Suprapubic skin (tissue), 4 donors: ENCODE data around the gene IGFLR1. TPM values are rescaled to one million over a fixed set of nuclear protein-coding genes. Genes with fewer than 3 reads are reported as not detected.

Experiments used
- DNase-seq, 2 donors: peaks; one replicate each; pipeline ENCODE4 v3.0.0-alpha.2; 2019; ENCODE audit warnings: low spot score in 2 of 2
- H3K27ac ChIP-seq: fragments of 200-600 bp; sonication (generic); one replicate; pipeline ENCODE4 v1.5.1; 2019
- H3K27me3 ChIP-seq: fragments of 200-600 bp; sonication (generic); one replicate; pipeline ENCODE4 v1.5.1; 2019
- H3K36me3 ChIP-seq: fragments of 200-600 bp; sonication (generic); one replicate; pipeline ENCODE4 v1.5.1; 2019
- H3K4me1 ChIP-seq: fragments of 200-600 bp; sonication (generic); one replicate; pipeline ENCODE4 v1.5.1; 2019
- H3K4me3 ChIP-seq: fragments of 200-600 bp; sonication (generic); one replicate; pipeline ENCODE4 v1.5.1; 2019; ENCODE audit warnings: mild to moderate bottlenecking
- H3K9me3 ChIP-seq: fragments of 200-600 bp; sonication (generic); one replicate; pipeline ENCODE4 v1.5.1; 2019
- CTCF ChIP-seq, 2 donors: fragments of 200-600 bp in 1 of 2; fragments of 450-650 bp in 1 of 2; sonication (generic) in 1 of 2; IDR thresholded peaks; one replicate each; pipeline ENCODE4 v1.5.1; 2016 to 2019; ENCODE audit warnings: antibody characterized with exemption in 2 of 2, mild to moderate bottlenecking in 1 of 2, moderate library complexity in 1 of 2
- EP300 ChIP-seq: sonication (generic); formaldehyde crosslinking; IDR thresholded peaks from one replicate; pipeline ENCODE4 v1.6.1; 2017; ENCODE audit warnings: antibody characterized with exemption
- POLR2A ChIP-seq, 2 donors: fragments of 450-650 bp; IDR thresholded peaks; one replicate each; pipeline ENCODE4 v1.6.1; 2017; ENCODE audit warnings: antibody characterized with exemption in 2 of 2, mild to moderate bottlenecking in 2 of 2, moderate library complexity in 2 of 2
- POLR2AphosphoS5 ChIP-seq, 3 donors: sonication (generic); formaldehyde crosslinking; IDR thresholded peaks; one replicate each; pipeline ENCODE4 v1.6.1; 2017; ENCODE audit warnings: antibody characterized with exemption in 3 of 3
- WGBS: methylation state at CpG from one replicate; pipeline ENCODE4 v1.1.5; 2018; 5-methylcytosine and 5-hydroxymethylcytosine counted together
- total RNA-seq, 4 donors: library from RNA; depleted of rRNA; stranded (reverse); fragments of >200 nt; gene quantifications; one replicate each; pipeline ENCODE4 v1.1.0, GENCODE V29; 2016

IGFLR1 gene
- total RNA-seq, 4 donors from 2014 or later: 3.3 to 8.5 (median 6.9) TPM

- Histone ChIP-seq H3K4me3 (no peak overlapping the region), H3K4me1 (no peaks in the 10 kb centered on the region)
- WGBS: 40% methylated on average over 4 of the region's 4 CpGs
Observed at GRCh38 chr19:35689836-35690235, 52.4 kb downstream of the IGFLR1 start.

More at GRCh38 chr19:35689836-35690235, 52.4 kb downstream of the IGFLR1 start:
- Histone ChIP-seq H3K36me3 (no peaks in the 10 kb centered on the region), H3K9me3 (no peaks in the 10 kb centered on the region), H3K27ac (no peak overlapping the region), H3K27me3 (peaks cover 3% of the 10 kb centered on the region)
- TF ChIP-seq CTCF (IDR thresholded peaks at IDR 0.05) (no peak), EP300 (no peak), POLR2AphosphoS5 (IDR thresholded peaks at IDR 0.05) (no peak), POLR2A (IDR thresholded peaks at IDR 0.05) (no peak)
- DNase-seq: no peak

Other genes with a start within 250 kb of the IGFLR1 start
- 1,000 to 10,000 TPM; 2,237 to 6,229 (median 5,437) TPM for gene DMKN, start 228.8 kb downstream of the IGFLR1 start, total RNA-seq
- gene SBSN, start 214.1 kb downstream of the IGFLR1 start, total RNA-seq: 1,000 to 10,000 TPM in 3 of 4 donors, 100 to 1,000 TPM in 1; 308 to 1,594 (median 1,430) TPM
- gene GAPDHS, start 209.0 kb downstream of the IGFLR1 start, total RNA-seq: 1 to 10 TPM; 4.1 to 8.4 (median 6.4) TPM
- 100 to 1,000 TPM in 3 of 4 donors, 10 to 100 TPM in 1; 67.5 to 158 (median 118) TPM for gene TMEM147, start 196.8 kb downstream of the IGFLR1 start, total RNA-seq
- not detected for gene ATP4A, start 178.8 kb downstream of the IGFLR1 start, total RNA-seq
- not detected for gene PMIS2, start 156.3 kb downstream of the IGFLR1 start, total RNA-seq
- gene HAUS5, start 129.7 kb downstream of the IGFLR1 start, total RNA-seq: 10 to 100 TPM; 14.9 to 18.4 (median 16.4) TPM
- 10 to 100 TPM; 45.1 to 75.9 (median 65.0) TPM for gene RBM42, start 113.4 kb downstream of the IGFLR1 start, total RNA-seq
- 1 to 10 TPM; 1.0 to 4.0 (median 1.9) TPM for gene ETV2, start 100.7 kb downstream of the IGFLR1 start, total RNA-seq
- 100 to 1,000 TPM; 449 to 756 (median 626) TPM for gene COX6B1, start 94.1 kb downstream of the IGFLR1 start, total RNA-seq
- 1 to 10 TPM; 1.5 to 8.3 (median 5.6) TPM for gene UPK1A, start 75.9 kb downstream of the IGFLR1 start, total RNA-seq
- not detected for gene ZBTB32, start 37.9 kb downstream of the IGFLR1 start, total RNA-seq
- 10 to 100 TPM; 31.2 to 66.8 (median 45.2) TPM for gene KMT2B, start 24.4 kb downstream of the IGFLR1 start, total RNA-seq
- gene U2AF1L4, start 3.0 kb upstream of the IGFLR1 start, total RNA-seq: 10 to 100 TPM; 18.8 to 45.5 (median 21.9) TPM
- 10 to 100 TPM; 27.1 to 57.2 (median 42.4) TPM for gene PSENEN, start 3.2 kb upstream of the IGFLR1 start, total RNA-seq
- 10 to 100 TPM; 11.0 to 21.5 (median 20.0) TPM for gene LIN37, start 6.1 kb upstream of the IGFLR1 start, total RNA-seq
- gene HSPB6, start 14.6 kb upstream of the IGFLR1 start, total RNA-seq: 10 to 100 TPM in 1 of 4 donors, 1 to 10 TPM in 3; 4.1 to 13.4 (median 5.5) TPM
- gene PROSER3, start 15.7 kb upstream of the IGFLR1 start, total RNA-seq: 10 to 100 TPM in 3 of 4 donors, 1 to 10 TPM in 1; 9.6 to 23.8 (median 17.1) TPM
- 10 to 100 TPM; 20.6 to 42.7 (median 31.7) TPM for gene ARHGAP33, start 33.1 kb upstream of the IGFLR1 start, total RNA-seq
- gene PRODH2, start 70.4 kb upstream of the IGFLR1 start, total RNA-seq: not detected
- not detected for gene NPHS1, start 110.1 kb upstream of the IGFLR1 start, total RNA-seq
- not detected for gene KIRREL2, start 114.5 kb upstream of the IGFLR1 start, total RNA-seq
- gene APLP1, start 126.1 kb upstream of the IGFLR1 start, total RNA-seq: 1 to 10 TPM in 2 of 4 donors, under 1 TPM in 2; 0.64 to 1.6 (median 0.96) TPM
- gene NFKBID, start 158.1 kb upstream of the IGFLR1 start, total RNA-seq: 10 to 100 TPM in 1 of 4 donors, 1 to 10 TPM in 3; 3.7 to 15.7 (median 6.9) TPM
- 1 to 10 TPM in 1 of 4 donors, not detected in 3; 8.3 TPM for gene HCST, start 160.1 kb upstream of the IGFLR1 start, total RNA-seq
- 10 to 100 TPM; 12.4 to 29.4 (median 15.6) TPM for gene TYROBP, start 165.8 kb upstream of the IGFLR1 start, total RNA-seq
- gene LRFN3, start 193.9 kb upstream of the IGFLR1 start, total RNA-seq: 10 to 100 TPM; 10.9 to 18.3 (median 12.8) TPM